Testis (tissue), 3 donors: ENCODE measurements around the gene GNL3. TPM values are rescaled to one million over a fixed set of nuclear protein-coding genes. Genes with fewer than 3 reads are reported as not detected.
A peak's percentile ranks its signal among the peaks of the same experiment; 100 is the strongest.

Experiments
- DNase-seq: peaks from one replicate; pipeline ENCODE4 v3.0.0-alpha.2; 2019
- H3K27ac ChIP-seq, 2 donors: fragments of 200-600 bp; sonication (generic); one replicate each; pipeline ENCODE4 v1.5.1; 2019
- H3K27me3 ChIP-seq: fragments of 200-600 bp; sonication (generic); one replicate; pipeline ENCODE4 v1.5.1; 2019
- H3K36me3 ChIP-seq: fragments of 200-600 bp; sonication (generic); one replicate; pipeline ENCODE4 v1.5.1; 2017; ENCODE audit warnings: low read depth; ENCODE audit errors: missing control alignments
- H3K4me1 ChIP-seq: fragments of 200-600 bp; sonication (generic); one replicate; pipeline ENCODE4 v1.5.1; 2019
- H3K4me3 ChIP-seq, 2 donors: fragments of 200-600 bp; sonication (generic); one replicate each; pipeline ENCODE4 v1.5.1; 2017 to 2019
- H3K9me3 ChIP-seq: fragments of 200-600 bp; sonication (generic); one replicate; pipeline ENCODE4 v1.5.1; 2017
- POLR2A ChIP-seq: fragments of 450-650 bp; IDR thresholded peaks from one replicate; pipeline ENCODE4 v1.6.1; 2017; ENCODE audit warnings: antibody characterized with exemption, mild to moderate bottlenecking, moderate library complexity
- WGBS, 2 donors: methylation state at CpG; one replicate each; pipeline ENCODE4 v1.1.5; 2018; 5-methylcytosine and 5-hydroxymethylcytosine counted together
- intact Hi-C: fragments of 100-400 bp; cut with DNase I; formaldehyde crosslinking; loops from one replicate; pipeline ENCODE4 v1.15.1; 2023; ENCODE audit warnings: low total_unique reads
- polyA plus RNA-seq: library from polyadenylated mRNA; stranded (reverse); fragments of 350-450 nt; fragmentation: Illumina TruSeq; extraction: RNeasy Lipid Tissue Mini Kit (QIAGEN cat#74804); gene quantifications from one replicate; pipeline ENCODE4 v1.2.3, GENCODE V29; 2014; ENCODE audit warnings: low read depth, low replicate concordance; ENCODE audit not compliant: insufficient read depth
- total RNA-seq, 2 donors: library from RNA; depleted of rRNA; stranded (reverse); fragments of >200 nt; gene quantifications; one replicate each; pipeline ENCODE4 v1.2.3, GENCODE V29; 2016
- TF ChIP-seq, protein P1 (sequence below), 3 experiments: fragments of 450-650 bp in 2 of 3; fragments of 200-600 bp in 1 of 3; sonication (generic) in 1 of 3; IDR thresholded peaks; one replicate each; pipeline ENCODE4 v1.5.1; 2016 to 2019; ENCODE audit warnings: antibody characterized with exemption in 3 of 3, mild to moderate bottlenecking in 2 of 3, moderate library complexity in 1 of 3

The GNL3 gene
- total and polyA plus RNA-seq, 3 donors from 2014 or later: 36.3 to 57.7 (median 50.6) TPM

DNA sequence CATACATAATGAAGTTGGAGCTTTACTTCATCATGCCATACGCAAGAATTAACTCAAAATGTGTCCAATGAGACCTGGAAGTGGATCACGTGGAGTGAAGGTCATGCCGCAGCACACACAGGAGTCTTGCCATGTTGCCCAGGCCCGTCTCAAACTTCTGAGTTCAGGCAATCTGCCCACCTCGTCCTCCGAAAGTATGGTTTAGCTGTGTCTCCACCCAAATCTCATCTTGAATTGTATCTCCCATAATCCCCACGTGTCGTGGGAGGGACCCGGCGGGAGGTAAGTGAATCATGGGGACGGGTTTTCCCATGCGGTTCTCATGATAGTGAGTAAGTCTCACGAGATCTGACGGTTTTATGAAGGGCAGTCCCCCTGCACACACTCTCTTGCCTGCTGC is 45.8 kb downstream of the GNL3 start:
- DNase-seq: no peak
- intact Hi-C loops: no loop called here
- Histone ChIP-seq H3K27me3 (no peaks in the 10 kb centered on the region), H3K9me3 (no peaks in the 10 kb centered on the region), H3K36me3 (no peaks in the 10 kb centered on the region), H3K4me1 (no peaks in the 10 kb centered on the region), H3K27ac (no peak overlapping the region), H3K4me3 (no peak overlapping the region)
- TF ChIP-seq POLR2A: no peak
- TF ChIP-seq, protein P1, sequence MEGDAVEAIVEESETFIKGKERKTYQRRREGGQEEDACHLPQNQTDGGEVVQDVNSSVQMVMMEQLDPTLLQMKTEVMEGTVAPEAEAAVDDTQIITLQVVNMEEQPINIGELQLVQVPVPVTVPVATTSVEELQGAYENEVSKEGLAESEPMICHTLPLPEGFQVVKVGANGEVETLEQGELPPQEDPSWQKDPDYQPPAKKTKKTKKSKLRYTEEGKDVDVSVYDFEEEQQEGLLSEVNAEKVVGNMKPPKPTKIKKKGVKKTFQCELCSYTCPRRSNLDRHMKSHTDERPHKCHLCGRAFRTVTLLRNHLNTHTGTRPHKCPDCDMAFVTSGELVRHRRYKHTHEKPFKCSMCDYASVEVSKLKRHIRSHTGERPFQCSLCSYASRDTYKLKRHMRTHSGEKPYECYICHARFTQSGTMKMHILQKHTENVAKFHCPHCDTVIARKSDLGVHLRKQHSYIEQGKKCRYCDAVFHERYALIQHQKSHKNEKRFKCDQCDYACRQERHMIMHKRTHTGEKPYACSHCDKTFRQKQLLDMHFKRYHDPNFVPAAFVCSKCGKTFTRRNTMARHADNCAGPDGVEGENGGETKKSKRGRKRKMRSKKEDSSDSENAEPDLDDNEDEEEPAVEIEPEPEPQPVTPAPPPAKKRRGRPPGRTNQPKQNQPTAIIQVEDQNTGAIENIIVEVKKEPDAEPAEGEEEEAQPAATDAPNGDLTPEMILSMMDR (IDR thresholded peaks at IDR 0.05): no peak
- 90 to 95% methylated on average over 14 of the region's 14 CpGs for WGBS, 2 donors

DNA sequence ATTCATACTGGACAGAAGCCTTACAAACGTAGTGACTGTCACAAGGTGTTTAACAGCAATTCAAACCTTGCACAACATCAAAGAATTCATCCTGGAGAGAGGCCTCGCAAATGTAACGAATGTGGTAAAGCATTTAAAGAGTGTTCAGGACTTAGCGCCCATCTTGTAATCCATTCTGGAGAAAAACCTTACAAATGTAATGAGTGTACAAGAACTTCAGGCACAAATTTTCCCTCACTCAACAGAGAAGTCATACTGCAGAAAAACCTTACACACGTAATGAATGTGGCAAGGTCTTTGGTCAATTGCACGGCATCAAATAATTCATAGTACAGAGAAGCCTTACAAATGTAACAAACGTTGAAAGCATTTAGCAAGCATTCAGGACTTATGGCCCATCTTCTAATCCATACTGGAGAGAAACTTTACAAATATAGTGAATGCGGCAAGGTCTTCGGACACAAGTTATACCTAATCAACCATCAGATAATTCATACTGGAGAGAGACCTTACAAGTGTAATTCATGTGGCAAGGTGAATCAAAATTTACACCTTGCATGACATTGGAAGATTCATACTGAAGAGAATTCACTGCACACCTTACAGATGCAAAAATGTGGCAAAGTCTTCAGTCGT is 47.5 kb downstream of the GNL3 start:
- Histone ChIP-seq H3K4me3 (no peak overlapping the region), H3K4me1 (no peaks in the 10 kb centered on the region), H3K9me3 (no peaks in the 10 kb centered on the region), H3K27ac (no peak overlapping the region), H3K36me3 (no peaks in the 10 kb centered on the region), H3K27me3 (no peaks in the 10 kb centered on the region)
- TF ChIP-seq, protein P1 (IDR thresholded peaks at IDR 0.05): no peak
- TF ChIP-seq POLR2A: no peak
- intact Hi-C loops: no loop called here
- DNase-seq: no peak
- WGBS, 2 donors: 85 to 93% methylated on average over 10 of the region's 10 CpGs

DNA sequence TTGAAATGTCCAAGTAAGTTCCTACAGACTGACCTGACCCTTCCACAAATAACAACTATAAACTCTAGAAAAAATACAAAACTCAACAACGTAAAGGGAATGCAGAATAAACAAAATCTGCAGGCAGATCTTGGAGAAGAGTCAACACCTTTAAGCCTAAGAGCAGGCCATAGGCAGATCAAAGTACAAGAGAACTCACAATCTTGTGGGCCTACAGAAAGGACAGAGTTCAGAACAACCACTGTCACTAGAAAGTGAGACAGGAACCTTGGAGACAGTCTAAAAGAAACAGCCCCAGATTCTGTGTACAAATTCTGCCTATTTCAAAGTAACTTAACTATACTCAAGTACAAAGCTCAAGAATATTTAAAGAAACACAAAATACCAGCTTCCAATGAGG is 53.9 kb downstream of the GNL3 start:
- H3K27me3 ChIP-seq: no peaks in the 10 kb centered on the region
- 68 to 71% methylated on average over 1 of the region's 1 CpG for WGBS, 2 donors
- no peaks in the 10 kb centered on the region for H3K36me3 ChIP-seq
- H3K4me3 ChIP-seq: no peak overlapping the region
- TF ChIP-seq, protein P1 (IDR thresholded peaks at IDR 0.05): no peak
- TF ChIP-seq POLR2A: no peak
- H3K9me3 ChIP-seq: no peaks in the 10 kb centered on the region
- intact Hi-C loops: no loop called here
- no peaks in the 10 kb centered on the region for H3K4me1 ChIP-seq
- no peak overlapping the region for H3K27ac ChIP-seq
- no peak for DNase-seq

DNA sequence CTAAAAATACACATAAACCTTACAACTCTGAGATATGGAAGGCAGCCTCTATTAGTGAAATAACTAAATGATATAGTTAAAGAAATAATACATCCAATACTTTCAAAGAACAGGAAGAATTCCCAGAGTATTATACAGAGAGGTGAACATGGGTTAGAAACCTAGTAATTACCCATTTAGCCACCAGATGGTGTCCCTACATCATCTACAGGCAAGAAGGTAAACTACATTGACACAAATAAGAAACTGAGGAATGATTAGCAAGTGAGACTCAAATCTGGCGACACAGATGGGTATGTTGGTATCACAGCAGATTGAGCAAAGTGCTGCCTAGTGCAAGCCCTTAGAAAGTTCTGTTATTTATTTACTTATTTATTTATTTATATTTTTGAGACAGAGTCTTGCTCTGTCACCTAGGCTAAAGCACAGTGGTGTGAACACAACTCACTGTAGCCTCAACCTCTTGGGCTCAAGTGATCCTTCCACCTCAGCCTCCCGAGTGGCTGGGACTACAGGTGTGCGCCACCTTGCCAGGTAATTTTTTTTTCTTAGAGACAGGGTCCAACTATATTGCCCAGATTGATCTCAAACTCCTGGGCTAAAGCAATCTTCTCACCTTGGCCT is 56.7 kb downstream of the GNL3 start:
- no peaks in the 10 kb centered on the region for H3K36me3 ChIP-seq
- TF ChIP-seq, protein P1 (IDR thresholded peaks at IDR 0.05): peak; percentile 21 to 50 (median 43)
- TF ChIP-seq POLR2A: no peak
- WGBS, 2 donors: 86 to 91% methylated on average over 3 of the region's 3 CpGs
- no peaks in the 10 kb centered on the region for H3K27me3 ChIP-seq
- no peaks in the 10 kb centered on the region for H3K9me3 ChIP-seq
- intact Hi-C loops: no loop called here
- no peak for DNase-seq
- no peak overlapping the region for H3K27ac ChIP-seq
- no peaks in the 10 kb centered on the region for H3K4me1 ChIP-seq
- H3K4me3 ChIP-seq: no peak overlapping the region

DNA sequence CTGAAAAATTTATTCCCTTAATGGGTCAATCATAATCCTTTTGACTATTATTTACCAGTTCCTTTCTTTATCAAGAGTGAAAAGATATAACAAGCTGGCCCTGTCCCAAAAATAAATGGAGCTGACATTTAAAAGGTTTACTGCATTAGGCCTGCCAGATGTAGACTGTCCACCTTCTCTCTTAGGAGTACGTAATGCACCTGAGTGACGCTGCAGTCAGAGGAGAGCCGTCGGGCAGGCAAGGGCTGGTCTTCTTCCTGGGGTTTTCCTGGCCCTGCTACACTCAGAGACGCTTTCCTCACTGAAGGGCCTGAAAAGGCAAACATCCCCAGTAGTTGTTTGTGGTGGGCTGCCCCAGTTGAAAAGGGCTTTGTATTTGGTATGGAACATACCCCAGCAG is 57.3 kb downstream of the GNL3 start:
- Histone ChIP-seq H3K4me3 (no peak overlapping the region), H3K4me1 (no peaks in the 10 kb centered on the region), H3K27me3 (no peaks in the 10 kb centered on the region), H3K27ac (no peak overlapping the region), H3K36me3 (no peaks in the 10 kb centered on the region), H3K9me3 (no peaks in the 10 kb centered on the region)
- no peak for DNase-seq
- TF ChIP-seq POLR2A: no peak
- TF ChIP-seq, protein P1 (IDR thresholded peaks at IDR 0.05): no peak
- intact Hi-C loops: no loop called here
- WGBS, 2 donors: 86 to 91% methylated on average over 5 of the region's 5 CpGs
